HCT116 (cell line): ENCODE data around the gene MUC5B. TPM values are rescaled to one million over a fixed set of nuclear protein-coding genes. Genes with fewer than 3 reads are reported as not detected.
"Not testable (repeated sequence)": the region's sequence is repeated elsewhere in the genome, so short reads cannot be mapped to it uniquely, and the experiment has no call there.

ENCODE experiments used
- ATAC-seq: fragments of 200-7000 bp; cut with Tn5 transposase; 2 replicates; pipeline ENCODE4 v1.9.1; 2020; ENCODE audit warnings: mild to moderate bottlenecking, moderate library complexity
- BruUV-seq: library from RNA; stranded (reverse); fragments of 400-500 nt; replicated peaks from 2 replicates; lab custom pipeline; 2021; lab: Mats Ljungman, UMichigan
- CTCF ChIA-PET: fragments of 300-600 bp; sonication (Branson Sonifier 250); formaldehyde crosslinking; loops from one replicate; lab custom pipeline; 2021; ENCODE audit warnings: antibody characterized with exemption; lab: Charles Lee
- POLR2A ChIA-PET: fragments of 300-600, 350-600 bp; sonication (Branson Sonifier 250); formaldehyde crosslinking; loops from one replicate; lab custom pipeline; 2021; ENCODE audit warnings: antibody characterized with exemption; lab: Charles Lee
- RAD21 ChIA-PET, 2 experiments: fragments of 300-600 bp; sonication (Branson Sonifier 250); formaldehyde crosslinking; loops; one replicate each; lab custom pipeline; 2023; ENCODE audit warnings: low total read pairs in 2 of 2; ENCODE audit not compliant: uncharacterized antibody in 2 of 2, unreplicated experiment in 2 of 2, low non-redundant PET in 1 of 2; lab: Charles Lee
- DNase-seq: peaks from one replicate; pipeline ENCODE4 v3.0.0-alpha.2; 2010; ENCODE audit warnings: low read depth, low spot score
- H2AFZ ChIP-seq: fragments of 200-600 bp; shearing (Covaris generic), sonication (generic); 2 replicates; pipeline ENCODE4 v1.6.1; 2017; ENCODE audit warnings: low read depth, mixed run types, mixed read lengths, antibody characterized with exemption, low read length; ENCODE audit not compliant: poor library complexity, severe bottlenecking
- H3K27ac ChIP-seq: 2 replicates; pipeline ENCODE4 v1.5.1; 2012; ENCODE audit warnings: low read depth, low read length
- H3K27me3 ChIP-seq: fragments of 200-600 bp; sonication (generic); 2 replicates; pipeline ENCODE4 v1.6.1; 2016; ENCODE audit warnings: mixed run types, low read length, mixed read lengths; ENCODE audit not compliant: insufficient read depth
- H3K36me3 ChIP-seq, 2 experiments: fragments of 200-500 bp in 1 of 2; fragments of 200-600 bp in 1 of 2; sonication (Bioruptor generic) in 1 of 2; sonication (generic) in 1 of 2; 2 replicates each; pipeline versions ENCODE4 v1.5.1 to v1.6.1; 2014 to 2016; ENCODE audit warnings: low read length in 2 of 2, inconsistent platforms in 1 of 2, mixed read lengths in 1 of 2, mixed run types in 1 of 2; ENCODE audit not compliant: insufficient read depth in 2 of 2, control insufficient read depth in 1 of 2
- H3K4me1 ChIP-seq, 2 experiments: fragments of 200-600 bp in 1 of 2; sonication (generic) in 1 of 2; 2 replicates each; pipeline versions ENCODE4 v1.5.1 to v1.6.1; 2012 to 2017; ENCODE audit warnings: low read length in 2 of 2, inconsistent platforms in 1 of 2, mild to moderate bottlenecking in 1 of 2, mixed read lengths in 1 of 2, mixed run types in 1 of 2, moderate library complexity in 1 of 2; ENCODE audit not compliant: insufficient read depth in 2 of 2, control insufficient read depth in 1 of 2
- H3K4me2 ChIP-seq: fragments of 200-600 bp; sonication (generic); 2 replicates; pipeline ENCODE4 v1.6.1; 2017; ENCODE audit warnings: mixed run types, low read length, mixed read lengths
- H3K4me3 ChIP-seq, 2 experiments: fragments of 200-600 bp in 1 of 2; sonication (generic) in 1 of 2; replicated peaks in 1 of 2; 2 replicates each; pipeline ENCODE4 v1.5.1; 2011 to 2016; ENCODE audit warnings: low read length in 2 of 2, control low read depth in 1 of 2, low read depth in 1 of 2, mild to moderate bottlenecking in 1 of 2, mixed read lengths in 1 of 2, mixed run types in 1 of 2
- H3K79me2 ChIP-seq: fragments of 200-600 bp; sonication (generic); 2 replicates; pipeline ENCODE4 v1.6.1; 2017; ENCODE audit warnings: mild to moderate bottlenecking, mixed run types, low read length, moderate library complexity, mixed read lengths; ENCODE audit not compliant: insufficient read depth
- H3K9ac ChIP-seq: fragments of 200-600 bp; sonication (generic); 2 replicates; pipeline ENCODE4 v1.6.1; 2016; ENCODE audit warnings: low read length, mixed read lengths
- H3K9me2 ChIP-seq: fragments of 200-600 bp; sonication (generic), shearing (Covaris generic); 2 replicates; pipeline ENCODE4 v1.6.1; 2017; ENCODE audit warnings: mixed run types, mild to moderate bottlenecking, moderate library complexity; ENCODE audit not compliant: insufficient read depth
- H3K9me3 ChIP-seq, 2 experiments: fragments of 200-500 bp in 1 of 2; fragments of 200-600 bp in 1 of 2; sonication (Bioruptor generic) in 1 of 2; sonication (generic) in 1 of 2; 2 replicates each; pipeline ENCODE4 v1.6.1; 2014 to 2017; ENCODE audit warnings: low read length in 2 of 2, mixed read lengths in 2 of 2, inconsistent platforms in 1 of 2, low read depth in 1 of 2, mild to moderate bottlenecking in 1 of 2, mixed run types in 1 of 2, moderate library complexity in 1 of 2; ENCODE audit not compliant: control insufficient read depth in 1 of 2, insufficient read depth in 1 of 2
- H4K20me1 ChIP-seq: fragments of 200-600 bp; sonication (generic), shearing (Covaris generic); 2 replicates; pipeline ENCODE4 v1.6.1; 2017; ENCODE audit warnings: mixed run types, mild to moderate bottlenecking, moderate library complexity; ENCODE audit not compliant: insufficient read depth
- CBX3 ChIP-seq: IDR thresholded peaks from 2 replicates; pipeline ENCODE4 v1.6.1; 2012; ENCODE audit warnings: low read depth
- EGR1 ChIP-seq: IDR thresholded peaks from 2 replicates; pipeline ENCODE4 v1.6.1; 2012; ENCODE audit warnings: low read depth
- ELF1 ChIP-seq: IDR thresholded peaks from 2 replicates; pipeline ENCODE4 v1.6.1; 2012; ENCODE audit warnings: low read depth, borderline replicate concordance
- EZH2 ChIP-seq: fragments of 200-600 bp; sonication (generic); IDR thresholded peaks from 2 replicates; pipeline ENCODE4 v1.6.1; 2017; ENCODE audit warnings: antibody characterized with exemption, mixed run types
- EZH2phosphoT487 ChIP-seq: fragments of 200-600 bp; IDR thresholded peaks from 2 replicates; pipeline ENCODE4 v1.6.1; 2018; ENCODE audit warnings: antibody characterized with exemption, borderline replicate concordance
- JUND ChIP-seq: IDR thresholded peaks from 2 replicates; pipeline ENCODE4 v1.6.1; 2012
- MAX ChIP-seq: IDR thresholded peaks from 2 replicates; pipeline ENCODE4 v1.6.1; 2012
- POLR2AphosphoS5 ChIP-seq: IDR thresholded peaks from 2 replicates; pipeline ENCODE4 v1.6.1; 2011; ENCODE audit warnings: mild to moderate bottlenecking, low read depth, low read length, moderate library complexity
- RAD21 ChIP-seq: IDR thresholded peaks from 2 replicates; pipeline ENCODE4 v1.6.1; 2012; ENCODE audit warnings: low read depth, mild to moderate bottlenecking
- REST ChIP-seq: IDR thresholded peaks from 2 replicates; pipeline ENCODE4 v1.6.1; 2012; ENCODE audit warnings: low read depth
- SP1 ChIP-seq: IDR thresholded peaks from 2 replicates; pipeline ENCODE4 v1.6.1; 2012; ENCODE audit warnings: low read depth
- SRF ChIP-seq: IDR thresholded peaks from 2 replicates; pipeline ENCODE4 v1.6.1; 2012; ENCODE audit warnings: low read depth
- TCF7L2 ChIP-seq: IDR thresholded peaks from 2 replicates; pipeline ENCODE4 v1.7.0; 2011; ENCODE audit warnings: borderline replicate concordance, inconsistent platforms; ENCODE audit not compliant: insufficient read depth, insufficient read length; ENCODE audit errors: extremely low read depth
- ZBTB33 ChIP-seq: IDR thresholded peaks from 2 replicates; pipeline ENCODE4 v1.6.1; 2011; ENCODE audit warnings: mild to moderate bottlenecking, low read length, moderate library complexity; ENCODE audit not compliant: insufficient replicate concordance; ENCODE audit errors: extremely low read depth
- ZNF274 ChIP-seq: fragments of 200-500 bp; sonication (Bioruptor generic); IDR thresholded peaks from 2 replicates; pipeline ENCODE4 v1.6.1; 2014; ENCODE audit warnings: mild to moderate bottlenecking, low read depth, low read length, inconsistent platforms
- intact Hi-C: fragments of 100-400 bp; cut with micrococcal nuclease; formaldehyde crosslinking; loops from 2 replicates; pipeline ENCODE4 v1.10.0; 2022
- total RNA-seq: library from RNA; stranded (reverse); gene quantifications from one replicate; pipeline ENCODE4 v1.2.1, GENCODE V29; 2021; ENCODE audit not compliant: unreplicated experiment

Gene MUC5B
- total RNA-seq, 1 experiment from 2014 or later, result 1.5 TPM

GRCh38 chr11:1181853-1182535, 40.9 kb upstream of the MUC5B start:
- no peak overlapping the region for H2AFZ ChIP-seq
- ChIA-PET RAD21 (no interaction called here), CTCF (no interaction called here), POLR2A (no interaction called here)
- no peak for DNase-seq
- no peak overlapping the region for H3K27ac ChIP-seq
- no peak for ATAC-seq
- H3K9me3 ChIP-seq, result no peaks in the 10 kb centered on the region
- no peaks in the 10 kb centered on the region for H3K79me2 ChIP-seq
- no peak overlapping the region for H3K9ac ChIP-seq
- no peaks in the 10 kb centered on the region for H3K9me2 ChIP-seq
- H3K4me1 ChIP-seq, result no peaks in the 10 kb centered on the region
- intact Hi-C loops, result no loop called here
- H3K27me3 ChIP-seq, result no peaks in the 10 kb centered on the region
- TF ChIP-seq SRF (no peak), RAD21 (no peak), REST (no peak), EZH2phosphoT487 (no peak), CBX3 (no peak), ZNF274 (no peak), MAX (no peak), TCF7L2 (no peak), EZH2 (no peak), JUND (no peak), ZBTB33 (no peak), EGR1 (no peak), POLR2AphosphoS5 (no peak), ELF1 (no peak), SP1 (no peak)
- no peak overlapping the region for H3K4me2 ChIP-seq
- BruUV-seq, result no TSS peak
- no peaks in the 10 kb centered on the region for H3K36me3 ChIP-seq
- no peaks in the 10 kb centered on the region for H4K20me1 ChIP-seq
- H3K4me3 ChIP-seq, result no peak overlapping the region

- H4K20me1 ChIP-seq, BruUV-seq, H3K79me2 ChIP-seq, H3K9me2 ChIP-seq, CTCF ChIA-PET, RAD21 ChIA-PET, ATAC-seq, H3K4me3 ChIP-seq, H2AFZ ChIP-seq, DNase-seq, H3K36me3 ChIP-seq, POLR2A ChIA-PET, H3K4me2 ChIP-seq, H3K4me1 ChIP-seq, H3K9me3 ChIP-seq, H3K9ac ChIP-seq, H3K27me3 ChIP-seq, intact Hi-C loops, H3K27ac ChIP-seq: not testable (repeated sequence)
Measured at GRCh38 chr11:1184139-1184538, 38.7 kb upstream of the MUC5B start.
